ENCODE measurements around the gene SH3RF1.

DNA sequence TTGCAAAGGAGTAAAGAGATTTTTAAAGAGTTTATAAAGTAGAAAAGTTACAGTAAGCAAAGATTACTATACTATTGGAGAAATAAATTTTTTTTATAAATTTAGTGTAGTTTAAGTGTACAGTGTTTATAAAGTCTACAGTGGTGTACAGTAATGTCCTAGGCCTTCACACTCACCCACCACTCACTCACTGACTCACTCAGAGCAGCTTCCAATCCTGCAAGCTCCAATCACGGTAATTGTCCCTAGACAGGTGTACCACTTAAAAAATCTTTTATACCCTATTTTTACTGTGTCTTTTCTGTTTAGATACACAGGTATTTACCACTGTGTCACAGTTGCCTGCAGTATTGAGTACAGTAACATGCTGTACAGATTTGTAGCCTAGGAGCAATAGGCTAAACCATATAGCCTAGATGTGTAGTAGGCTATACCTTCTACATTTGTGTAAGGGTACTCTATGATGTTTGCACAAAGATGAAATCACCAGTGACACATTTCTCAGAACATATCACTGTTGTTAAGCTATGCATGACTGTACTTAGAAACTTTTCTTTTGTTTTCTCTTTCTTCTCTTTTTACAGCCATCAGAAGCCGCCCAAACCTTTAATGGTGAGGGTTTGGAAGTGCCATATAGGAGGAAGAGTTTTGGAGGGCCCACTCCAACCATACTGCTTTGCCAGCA, 11.8 kb upstream of the SH3RF1 start:
- TF ChIP-seq CTCF (IDR thresholded peaks at IDR 0.05; ENCODE audit: borderline replicate concordance, extremely low read depth, low read length, poor library complexity, severe bottlenecking) (no peak), EZH2 (IDR thresholded peaks at IDR 0.05; ENCODE audit: borderline replicate concordance, low read depth, low read length, severe bottlenecking) (no peak)

All from DND-41 (cell line).